Transverse colon (tissue), 4 donors: ENCODE data around the gene RRAD. TPM values are rescaled to one million over a fixed set of nuclear protein-coding genes. Genes with fewer than 3 reads are reported as not detected.

Source experiments
- DNase-seq: peaks from one replicate; pipeline ENCODE4 v3.0.0-alpha.2; 2019
- H3K27ac ChIP-seq, 4 donors: fragments of 200-600 bp; sonication (generic); 2 replicates each; pipeline ENCODE4 v1.5.1; 2016 to 2018; ENCODE audit warnings: inconsistent platforms in 4 of 4
- H3K27me3 ChIP-seq: fragments of 200-600 bp; sonication (generic); 2 replicates; pipeline ENCODE4 v1.5.1; 2017; ENCODE audit warnings: inconsistent platforms
- H3K36me3 ChIP-seq, 4 donors: fragments of 200-600 bp; sonication (generic); 2 replicates each; pipeline ENCODE4 v1.5.1; 2017 to 2019; ENCODE audit warnings: inconsistent platforms in 4 of 4
- H3K4me1 ChIP-seq, 4 donors: fragments of 200-600 bp; sonication (generic); 2 replicates each; pipeline ENCODE4 v1.5.1; 2017 to 2020; ENCODE audit warnings: inconsistent platforms in 4 of 4
- H3K4me3 ChIP-seq, 4 donors: fragments of 200-600 bp; sonication (generic); 1 replicate in 1 of 4; 2 replicates in 3 of 4; pipeline versions ENCODE4 v1.5.1 to v1.6.1; 2017 to 2019; ENCODE audit warnings: inconsistent platforms in 4 of 4
- H3K9me3 ChIP-seq, 2 donors: fragments of 200-600 bp; sonication (generic); 2 replicates each; pipeline ENCODE4 v1.5.1; 2017 to 2019; ENCODE audit warnings: inconsistent platforms in 2 of 2
- CTCF ChIP-seq, 5 experiments: fragments of 200-600 bp in 3 of 5; fragments of 450-650 bp in 2 of 5; sonication (generic) in 3 of 5; IDR thresholded peaks; 1 replicate in 2 of 5; 2 replicates in 3 of 5; pipeline ENCODE4 v1.5.1; 2016 to 2017; ENCODE audit warnings: antibody characterized with exemption in 5 of 5, inconsistent platforms in 3 of 5, mild to moderate bottlenecking in 2 of 5, moderate library complexity in 1 of 5
- EP300 ChIP-seq: sonication (generic); formaldehyde crosslinking; IDR thresholded peaks from one replicate; pipeline ENCODE4 v1.6.1; 2017; ENCODE audit warnings: antibody characterized with exemption, low read depth
- POLR2A ChIP-seq: fragments of 450-650 bp; IDR thresholded peaks from one replicate; pipeline ENCODE4 v1.6.1; 2016; ENCODE audit warnings: antibody characterized with exemption, mild to moderate bottlenecking, moderate library complexity
- POLR2AphosphoS5 ChIP-seq, 3 donors: sonication (generic); formaldehyde crosslinking; IDR thresholded peaks; one replicate each; pipeline ENCODE4 v1.6.1; 2016; ENCODE audit warnings: antibody characterized with exemption in 3 of 3
- WGBS, 2 donors: methylation state at CpG; one replicate each; pipeline ENCODE4 v1.1.5; 2018; ENCODE audit warnings: low coverage in 1 of 2; 5-methylcytosine and 5-hydroxymethylcytosine counted together
- in situ Hi-C, 4 donors: fragments of 200-750 bp; cut with MboI; loops; one replicate each; pipeline versions ENCODE4 v1.15.0 to v1.15.1; 2017; ENCODE audit warnings: low sequenced_read_pairs in 3 of 4, low pct_ligation_motif_present in 1 of 4, low pct_unique_long_range_greater_than_20kb in 1 of 4
- intact Hi-C: fragments of 100-400 bp; cut with DNase I; formaldehyde crosslinking; loops from one replicate; pipeline ENCODE4 v1.15.1; 2023; ENCODE audit warnings: low total_unique reads
- total RNA-seq, 4 donors: library from RNA; depleted of rRNA; stranded (reverse); fragments of >200 nt; gene quantifications; one replicate each; pipeline ENCODE4 v1.1.0, GENCODE V29; 2016

RRAD gene
- total RNA-seq, 4 donors from 2014 or later, result 3.5 to 15.3 (median 4.2) TPM; not detected in 1

- Histone ChIP-seq H3K4me1 (peaks cover 4 to 38% (median 26%) of the 10 kb centered on the region in 4 donors), H3K27me3 (peaks cover 16% of the 10 kb centered on the region), H3K36me3 (no peaks in the 10 kb centered on the region), H3K9me3 (no peaks in the 10 kb centered on the region), H3K27ac (peak overlapping the region; percentile 59 to 84 (median 76)), H3K4me3 (no peak overlapping the region)
- WGBS, 2 donors, result 59% methylated on average over 5 of the region's 5 CpGs; no CpG with 5 or more reads in 1 of the 2 donors
- TF ChIP-seq POLR2A (no peak), POLR2AphosphoS5 (IDR thresholded peaks at IDR 0.05) (no peak)
- intact Hi-C loops (no loop called here), in situ Hi-C loops (no loop called here)
- DNase-seq, result no peak
These were observed 1.0 kb upstream of the RRAD start for GRCh38 chr16:66926171-66926947.

GRCh38 chr16:66924527-66925321, 611 bp downstream of the RRAD start:
- Histone ChIP-seq H3K36me3 (no peaks in the 10 kb centered on the region), H3K4me1 (peaks cover 4 to 38% (median 26%) of the 10 kb centered on the region in 4 donors), H3K4me3 (peak overlapping the region; percentile 29 to 55 (median 41)), H3K27me3 (peaks cover 16% of the 10 kb centered on the region), H3K27ac (peak overlapping the region; percentile 59 to 84 (median 76)), H3K9me3 (no peaks in the 10 kb centered on the region)
- intact Hi-C loops, result no loop called here
- peak; percentile 67 for DNase-seq
- in situ Hi-C loops, result no loop called here
- 14 to 48% methylated on average over 5 to 27 of the region's 72 CpGs for WGBS, 2 donors
- TF ChIP-seq POLR2A (no peak), EP300 (no peak), POLR2AphosphoS5 (IDR thresholded peaks at IDR 0.05) (no peak), CTCF (IDR thresholded peaks at IDR 0.05) (peak; percentile 42 to 68 (median 44))

- Histone ChIP-seq H3K4me3 (peak overlapping the region in 1 of 4 donors; percentile 48), H3K27ac (peak overlapping the region; percentile 59 to 84 (median 76)), H3K27me3 (peaks cover 16% of the 10 kb centered on the region), H3K9me3 (no peaks in the 10 kb centered on the region), H3K36me3 (no peaks in the 10 kb centered on the region), H3K4me1 (peaks cover 4 to 42% (median 29%) of the 10 kb centered on the region in 4 donors)
- intact Hi-C loops (no loop called here), in situ Hi-C loops (no loop called here)
- TF ChIP-seq CTCF (IDR thresholded peaks at IDR 0.05) (no peak), POLR2A (no peak), EP300 (no peak), POLR2AphosphoS5 (IDR thresholded peaks at IDR 0.05) (no peak)
- 37% methylated on average over 3 of the region's 3 CpGs; no CpG with 5 or more reads in 1 of the 2 donors for WGBS, 2 donors
- DNase-seq, result no peak
These were observed 1.5 kb downstream of the RRAD start for GRCh38 chr16:66923866-66924265.

- Histone ChIP-seq H3K27ac (peak overlapping the region; percentile 59 to 84 (median 76)), H3K27me3 (peaks cover 16% of the 10 kb centered on the region), H3K36me3 (no peaks in the 10 kb centered on the region), H3K4me3 (peak overlapping the region in 1 of 4 donors; percentile 48), H3K9me3 (no peaks in the 10 kb centered on the region), H3K4me1 (peaks cover 4 to 46% (median 32%) of the 10 kb centered on the region in 4 donors)
- DNase-seq, result no peak
- TF ChIP-seq CTCF (IDR thresholded peaks at IDR 0.05) (no peak), POLR2AphosphoS5 (IDR thresholded peaks at IDR 0.05) (peak in 2 of 3 donors; percentile 17 to 32), POLR2A (no peak), EP300 (no peak)
- intact Hi-C loops (no loop called here), in situ Hi-C loops (no loop called here)
- 33 to 58% methylated on average over 1 to 18 of the region's 18 CpGs for WGBS, 2 donors
These were observed 2.0 kb downstream of the RRAD start for GRCh38 chr16:66923247-66923731.
